ENCODE data around the gene SMIM1.
A peak's percentile ranks its signal among the peaks of the same experiment; 100 is the strongest.
"Not testable (repeated sequence)": the region's sequence is repeated elsewhere in the genome, so short reads cannot be mapped to it uniquely, and the experiment has no call there.

SMIM1 gene

GRCh38 chr1:3796215-3797061, 23.9 kb downstream of the SMIM1 start, which contains the start of gene LRRC47:
LRRC47 (minus strand) TSS chr1:3796498; CDS start chr1:3796476, 22 bp downstream.
- peak; percentile 97 for DNase-seq (ENCODE audit: low spot score)

- DNase-seq (ENCODE audit: low spot score): no peak
Measured at GRCh38 chr1:3799976-3800685, 27.6 kb downstream of the SMIM1 start.

DNA sequence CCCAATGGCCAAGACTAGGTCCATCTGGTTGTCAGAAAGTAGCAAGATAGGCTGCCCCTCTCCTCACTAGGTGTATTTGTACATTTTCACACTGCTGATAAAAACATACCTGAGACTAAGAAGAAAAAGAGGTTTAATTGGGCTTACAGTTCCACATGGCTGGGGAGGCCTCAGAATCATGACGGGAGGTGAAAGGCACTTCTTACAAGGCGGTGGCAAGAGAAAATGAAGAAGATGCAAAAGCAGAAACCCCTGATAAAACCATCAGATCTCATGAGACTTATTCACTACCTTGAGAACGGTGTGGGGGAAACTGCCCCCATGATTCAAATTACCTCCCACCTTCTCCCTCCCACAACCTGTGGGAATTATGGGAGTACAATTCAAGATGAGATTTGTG, 28.2 kb downstream of the SMIM1 start:
- not testable (repeated sequence) for DNase-seq (ENCODE audit: low spot score)

- DNase-seq (ENCODE audit: low spot score): no peak
Measured at GRCh38 chr1:3803905-3804626, 31.5 kb downstream of the SMIM1 start.

DNA sequence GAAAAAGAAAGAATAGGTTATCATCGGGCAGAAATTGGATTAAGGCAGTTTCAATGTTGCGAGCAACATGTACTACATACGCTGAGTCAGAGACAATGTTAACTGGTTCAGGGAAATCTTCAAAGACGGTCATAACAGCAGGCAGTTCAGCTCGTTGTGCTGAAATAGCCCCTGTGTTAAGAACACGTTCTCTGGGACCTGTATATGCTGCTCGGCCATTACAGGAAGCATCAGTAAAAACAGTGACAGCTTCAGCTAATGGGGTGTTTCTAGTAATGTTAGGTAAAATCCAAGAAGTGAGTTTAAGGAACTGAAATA, 32.0 kb downstream of the SMIM1 start:
- DNase-seq (ENCODE audit: low spot score): not testable (repeated sequence)

DNA sequence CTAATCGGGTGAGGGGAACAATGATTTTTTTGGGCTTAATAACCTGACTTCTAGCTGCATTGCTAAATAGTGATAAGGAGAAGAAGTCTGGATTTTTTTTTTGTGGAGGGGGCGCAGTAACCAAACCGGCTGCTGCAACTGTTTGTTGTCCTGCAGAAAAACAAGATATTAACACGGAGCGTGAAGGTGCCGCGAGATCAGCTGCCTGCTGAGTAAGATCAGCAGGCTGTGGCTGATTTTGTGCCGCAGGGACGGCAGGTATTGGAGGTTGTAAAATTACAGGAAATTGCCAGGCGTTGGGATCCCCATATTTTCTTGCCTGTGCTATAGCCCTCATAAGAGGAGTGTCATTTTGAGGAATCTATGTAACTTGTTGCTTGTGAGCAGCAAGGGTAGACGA, 32.5 kb downstream of the SMIM1 start:
- no peak for DNase-seq (ENCODE audit: low spot score)

DNA sequence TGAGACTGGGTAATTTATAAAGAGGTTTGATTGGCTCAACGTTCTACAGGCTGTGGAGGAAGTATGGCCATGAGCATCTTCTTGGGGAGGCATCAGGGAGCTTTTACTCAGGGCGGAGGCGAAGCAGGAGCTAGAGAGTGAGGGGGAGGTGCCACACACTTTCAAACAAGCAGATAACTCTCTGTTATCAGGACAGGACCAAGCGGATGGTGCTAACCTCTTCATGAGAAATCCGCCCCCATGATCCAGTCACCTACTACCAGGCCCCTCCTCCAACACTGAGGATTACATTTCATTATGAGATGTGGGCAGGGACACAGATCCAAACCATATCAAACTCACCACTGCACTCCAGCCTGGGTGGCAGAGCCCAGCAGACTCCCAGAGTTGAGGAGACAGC, 35.2 kb downstream of the SMIM1 start:
- DNase-seq (ENCODE audit: low spot score): no peak

- no peak for DNase-seq (ENCODE audit: low spot score)
Measured at GRCh38 chr1:3809680-3810079, 37.1 kb downstream of the SMIM1 start.

- DNase-seq (ENCODE audit: low spot score): not testable (repeated sequence)
Measured at GRCh38 chr1:3810149-3810761, 37.7 kb downstream of the SMIM1 start.

- DNase-seq (ENCODE audit: low spot score): no peak
Measured at GRCh38 chr1:3811595-3811911, 39.0 kb downstream of the SMIM1 start.

- no peak for DNase-seq (ENCODE audit: low spot score)
Measured at GRCh38 chr1:3814065-3814464, 41.5 kb downstream of the SMIM1 start.

GRCh38 chr1:3814771-3815561, 42.4 kb downstream of the SMIM1 start:
- DNase-seq (ENCODE audit: low spot score): no peak

DNA sequence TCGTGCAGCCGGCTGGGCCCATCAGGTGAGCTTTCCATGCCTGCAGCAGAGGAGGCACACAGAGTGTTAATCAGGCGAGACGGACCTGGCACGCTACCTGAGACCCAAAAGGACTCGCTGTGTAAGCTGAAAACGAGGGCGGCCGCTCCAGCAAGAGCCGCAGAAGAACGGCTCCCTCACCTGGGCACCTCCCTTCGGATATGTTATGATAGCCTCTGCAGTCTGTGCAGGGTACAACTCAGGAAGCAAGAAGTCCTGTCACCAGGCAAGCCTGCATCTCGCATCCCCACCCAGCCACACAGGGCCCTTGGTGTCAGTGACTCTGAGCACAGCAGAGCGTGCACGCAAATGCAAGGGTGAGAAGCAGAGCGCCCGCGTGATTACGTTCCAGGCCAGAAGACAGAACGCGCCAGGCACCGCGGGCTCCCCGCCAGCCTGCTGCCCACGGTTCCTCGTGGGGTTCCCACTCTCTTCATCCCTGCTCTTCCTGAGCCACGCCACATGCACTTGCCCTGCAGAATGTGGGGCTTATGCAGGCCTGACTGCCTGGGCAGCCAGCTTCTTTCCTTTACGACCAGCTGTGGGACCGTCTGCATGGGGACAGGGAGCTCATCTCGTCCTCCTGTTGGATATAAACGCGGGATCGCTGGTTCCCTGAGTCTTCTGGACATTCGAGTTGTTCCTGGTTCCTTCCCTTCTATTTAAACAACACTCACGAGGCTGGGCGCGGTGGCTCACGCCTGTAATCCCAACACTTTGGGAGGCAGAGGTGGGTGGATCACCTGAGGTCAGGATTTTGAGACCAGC, 44.0 kb downstream of the SMIM1 start:
- DNase-seq (ENCODE audit: low spot score): no peak

- DNase-seq (ENCODE audit: low spot score): no peak
Measured at GRCh38 chr1:3817138-3817740, 44.7 kb downstream of the SMIM1 start.

DNA sequence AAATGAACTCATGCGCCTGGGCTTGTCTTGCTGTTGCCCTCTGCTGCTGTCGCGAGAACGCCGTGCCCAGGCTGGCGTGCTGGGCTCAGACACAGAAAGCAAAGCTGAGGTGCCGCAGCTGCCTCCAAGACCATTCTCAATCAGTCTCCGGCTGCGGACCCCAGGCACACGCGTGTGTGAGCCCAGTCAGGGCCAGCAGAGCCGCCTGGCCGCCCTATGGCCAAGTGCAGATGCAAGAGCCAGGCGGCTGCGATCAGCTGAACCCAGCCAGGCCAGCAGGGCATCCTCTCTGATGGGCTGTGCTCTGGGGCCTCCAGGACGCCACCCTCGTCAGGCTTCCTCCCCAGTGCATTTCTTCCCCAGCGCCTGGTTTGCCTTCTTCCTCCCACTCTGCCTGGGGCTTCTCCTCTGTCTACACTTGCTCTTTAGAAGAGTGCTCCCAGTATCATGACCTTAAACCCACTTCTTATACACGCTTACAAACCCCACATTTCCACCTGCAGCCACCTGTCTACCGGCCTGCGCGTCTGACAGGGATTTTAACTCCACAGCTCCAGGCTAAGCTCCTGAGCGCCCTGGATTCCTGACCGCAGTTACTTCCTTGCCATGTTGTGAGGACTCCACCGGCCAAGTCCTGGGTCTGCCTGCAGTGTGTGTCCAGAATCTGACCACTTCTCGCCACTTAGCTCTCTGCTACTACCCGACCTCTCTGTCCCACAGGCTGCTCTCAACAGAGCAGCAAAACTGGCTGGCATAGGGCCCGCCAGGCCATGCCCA, 45.5 kb downstream of the SMIM1 start:
- no peak for DNase-seq (ENCODE audit: low spot score)

DNA sequence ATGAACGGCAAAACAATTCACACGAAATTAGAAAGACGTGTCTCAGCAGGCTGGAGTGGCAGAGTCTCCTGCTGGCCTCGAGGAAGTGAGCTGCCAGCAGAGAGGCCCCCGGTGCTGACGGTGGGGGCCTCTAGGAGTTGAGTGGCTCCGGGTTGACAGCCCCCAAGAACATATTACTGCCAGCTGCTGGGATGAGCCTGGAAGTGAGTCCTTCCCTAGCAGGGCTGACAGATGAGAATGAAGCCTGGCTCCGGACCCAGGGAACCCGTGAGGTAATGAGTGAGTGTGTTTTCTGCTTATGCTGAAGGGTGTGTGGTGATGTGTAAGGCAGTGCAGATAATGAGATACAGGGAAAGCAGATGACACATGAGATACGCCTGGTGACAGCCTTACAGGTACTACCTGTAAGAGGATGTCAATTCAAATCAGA, 47.2 kb downstream of the SMIM1 start:
- DNase-seq (ENCODE audit: low spot score): no peak

DNA sequence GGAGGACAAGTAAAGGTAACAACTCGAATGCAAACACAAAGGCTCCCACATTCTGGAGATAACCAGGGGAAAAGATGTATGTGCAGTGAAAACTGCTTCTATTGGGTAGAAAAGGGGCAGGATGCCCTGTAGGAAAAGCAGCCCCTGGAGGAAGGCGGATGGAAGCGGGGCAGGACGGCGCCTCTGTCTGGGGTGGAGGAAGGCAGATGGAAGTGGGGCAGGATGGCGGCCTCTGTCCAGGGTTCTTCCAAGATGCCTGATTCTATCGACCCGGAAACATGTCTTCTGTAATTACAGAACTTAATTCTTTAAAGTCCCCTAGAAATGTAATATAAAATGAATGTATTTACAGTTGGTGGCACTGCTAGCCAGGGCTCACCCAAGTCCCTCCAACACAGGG, 47.8 kb downstream of the SMIM1 start:
- DNase-seq (ENCODE audit: low spot score): no peak

DNA sequence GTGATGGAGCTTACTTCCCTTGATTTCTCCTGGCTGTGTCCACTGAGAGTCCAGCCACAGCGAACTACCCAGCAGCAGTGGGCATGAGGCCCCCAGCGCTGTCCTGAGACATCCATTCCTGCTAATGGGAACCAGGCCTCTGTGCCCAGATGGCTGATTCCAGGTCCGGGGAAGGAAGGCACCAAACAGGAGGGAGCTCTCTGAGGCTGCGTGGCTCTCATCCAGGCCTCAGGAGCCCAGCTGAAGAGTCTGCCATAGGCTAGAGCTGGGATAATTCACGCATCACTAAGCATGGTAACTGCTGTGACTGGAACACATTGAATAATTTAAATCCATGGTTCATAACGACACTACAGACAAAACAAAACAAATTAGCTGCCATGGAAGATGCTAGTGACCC, 48.5 kb downstream of the SMIM1 start:
- no peak for DNase-seq (ENCODE audit: low spot score)

- no peak for DNase-seq (ENCODE audit: low spot score)
Measured at GRCh38 chr1:3821447-3821846, 48.9 kb downstream of the SMIM1 start.

- no peak for DNase-seq (ENCODE audit: low spot score)
Measured at GRCh38 chr1:3821908-3822307, 49.4 kb downstream of the SMIM1 start.

All from NAMALWA (cell line).